ENCODE results near the gene RASSF5. TPM values are rescaled to one million over a fixed set of nuclear protein-coding genes. Genes with fewer than 3 reads are reported as not detected.
A peak's percentile ranks its signal among the peaks of the same experiment; 100 is the strongest.

RASSF5 gene
- total RNA-seq (8.9 TPM), polyA plus RNA-seq (10.7 TPM)

- DNase-seq (ENCODE audit: extremely low spot score): no peak
- Histone ChIP-seq H3K36me3 (ENCODE audit: insufficient read depth) (no peaks in the 10 kb centered on the region), H3K4me1 (ENCODE audit: insufficient read depth) (no peaks in the 10 kb centered on the region), H3K27ac (ENCODE audit: low read depth) (peak within 1 kb of the TSS; percentile 26), H3K4me3 (ENCODE audit: low read depth, low read length) (peak within 1 kb of the TSS; percentile 78)
- WGBS: 3% methylated on average over 97 of the region's 97 CpGs
Measured at GRCh38 chr1:206507284-206508129, at the start of gene RASSF5. RASSF5 (plus strand) TSS chr1:206507531; CDS start chr1:206507603, 72 bp downstream.

- DNase-seq (ENCODE audit: extremely low spot score): no peak
- Histone ChIP-seq H3K4me1 (ENCODE audit: insufficient read depth) (no peaks in the 10 kb centered on the region), H3K27ac (ENCODE audit: low read depth) (no peak overlapping the region), H3K4me3 (ENCODE audit: low read depth, low read length) (no peak overlapping the region), H3K36me3 (ENCODE audit: insufficient read depth) (no peaks in the 10 kb centered on the region)
- 96% methylated on average over 4 of the region's 4 CpGs for WGBS
Measured at GRCh38 chr1:206459703-206460102, 47.6 kb upstream of the RASSF5 start.

GRCh38 chr1:206460836-206461426 is 46.4 kb upstream of the RASSF5 start:
- no peak overlapping the region for H3K27ac ChIP-seq (ENCODE audit: low read depth)
- H3K4me1 ChIP-seq (ENCODE audit: insufficient read depth): no peaks in the 10 kb centered on the region
- no peak for DNase-seq (ENCODE audit: extremely low spot score)
- no peak overlapping the region for H3K4me3 ChIP-seq (ENCODE audit: low read depth, low read length)
- no peaks in the 10 kb centered on the region for H3K36me3 ChIP-seq (ENCODE audit: insufficient read depth)
- WGBS: 86% methylated on average over 17 of the region's 17 CpGs

- Histone ChIP-seq H3K27ac (ENCODE audit: low read depth) (no peak overlapping the region), H3K4me1 (ENCODE audit: insufficient read depth) (no peaks in the 10 kb centered on the region), H3K4me3 (ENCODE audit: low read depth, low read length) (no peak overlapping the region), H3K36me3 (ENCODE audit: insufficient read depth) (no peaks in the 10 kb centered on the region)
- WGBS: 60% methylated on average over 9 of the region's 9 CpGs
- DNase-seq (ENCODE audit: extremely low spot score): peak; percentile 33
Measured at GRCh38 chr1:206461602-206462455, 45.5 kb upstream of the RASSF5 start.

- H3K36me3 ChIP-seq (ENCODE audit: insufficient read depth): no peaks in the 10 kb centered on the region
- no peak overlapping the region for H3K27ac ChIP-seq (ENCODE audit: low read depth)
- H3K4me1 ChIP-seq (ENCODE audit: insufficient read depth): no peaks in the 10 kb centered on the region
- H3K4me3 ChIP-seq (ENCODE audit: low read depth, low read length): no peak overlapping the region
- 75% methylated on average over 1 of the region's 1 CpG for WGBS
- DNase-seq (ENCODE audit: extremely low spot score): no peak
Measured at GRCh38 chr1:206463137-206463536, 44.2 kb upstream of the RASSF5 start.

- no peak overlapping the region for H3K4me3 ChIP-seq (ENCODE audit: low read depth, low read length)
- H3K4me1 ChIP-seq (ENCODE audit: insufficient read depth): no peaks in the 10 kb centered on the region
- no peaks in the 10 kb centered on the region for H3K36me3 ChIP-seq (ENCODE audit: insufficient read depth)
- 94% methylated on average over 8 of the region's 8 CpGs for WGBS
- DNase-seq (ENCODE audit: extremely low spot score): no peak
- no peak overlapping the region for H3K27ac ChIP-seq (ENCODE audit: low read depth)
Measured at GRCh38 chr1:206463911-206464310, 43.4 kb upstream of the RASSF5 start.

- no peaks in the 10 kb centered on the region for H3K36me3 ChIP-seq (ENCODE audit: insufficient read depth)
- H3K27ac ChIP-seq (ENCODE audit: low read depth): no peak overlapping the region
- no peak overlapping the region for H3K4me3 ChIP-seq (ENCODE audit: low read depth, low read length)
- no peak for DNase-seq (ENCODE audit: extremely low spot score)
- 65% methylated on average over 4 of the region's 4 CpGs for WGBS
- no peaks in the 10 kb centered on the region for H3K4me1 ChIP-seq (ENCODE audit: insufficient read depth)
Measured at GRCh38 chr1:206464456-206464964, 42.8 kb upstream of the RASSF5 start.

GRCh38 chr1:206465951-206466350 is 41.4 kb upstream of the RASSF5 start:
- no peak overlapping the region for H3K4me3 ChIP-seq (ENCODE audit: low read depth, low read length)
- WGBS: 69% methylated on average over 2 of the region's 2 CpGs
- H3K27ac ChIP-seq (ENCODE audit: low read depth): no peak overlapping the region
- DNase-seq (ENCODE audit: extremely low spot score): no peak
- no peaks in the 10 kb centered on the region for H3K4me1 ChIP-seq (ENCODE audit: insufficient read depth)
- no peaks in the 10 kb centered on the region for H3K36me3 ChIP-seq (ENCODE audit: insufficient read depth)

GRCh38 chr1:206466840-206467649 is 40.3 kb upstream of the RASSF5 start:
- 51% methylated on average over 15 of the region's 15 CpGs for WGBS
- H3K36me3 ChIP-seq (ENCODE audit: insufficient read depth): no peaks in the 10 kb centered on the region
- no peak for DNase-seq (ENCODE audit: extremely low spot score)

GRCh38 chr1:206467915-206468314 is 39.4 kb upstream of the RASSF5 start:
- 48% methylated on average over 9 of the region's 9 CpGs for WGBS
- H3K27ac ChIP-seq (ENCODE audit: low read depth): no peak overlapping the region
- no peak for DNase-seq (ENCODE audit: extremely low spot score)
- no peaks in the 10 kb centered on the region for H3K36me3 ChIP-seq (ENCODE audit: insufficient read depth)
- H3K4me1 ChIP-seq (ENCODE audit: insufficient read depth): no peaks in the 10 kb centered on the region
- no peak overlapping the region for H3K4me3 ChIP-seq (ENCODE audit: low read depth, low read length)

More at GRCh38 chr1:206466840-206467649, 40.3 kb upstream of the RASSF5 start:
- no peaks in the 10 kb centered on the region for H3K4me1 ChIP-seq (ENCODE audit: insufficient read depth)
- H3K27ac ChIP-seq (ENCODE audit: low read depth): no peak overlapping the region
- H3K4me3 ChIP-seq (ENCODE audit: low read depth, low read length): no peak overlapping the region

- H3K36me3 ChIP-seq (ENCODE audit: insufficient read depth): no peaks in the 10 kb centered on the region
- 74% methylated on average over 3 of the region's 3 CpGs for WGBS
- DNase-seq (ENCODE audit: extremely low spot score): no peak
- no peak overlapping the region for H3K4me3 ChIP-seq (ENCODE audit: low read depth, low read length)
- no peaks in the 10 kb centered on the region for H3K4me1 ChIP-seq (ENCODE audit: insufficient read depth)
- no peak overlapping the region for H3K27ac ChIP-seq (ENCODE audit: low read depth)
Measured at GRCh38 chr1:206468571-206468970, 38.8 kb upstream of the RASSF5 start.

GRCh38 chr1:206469411-206469932 is 37.9 kb upstream of the RASSF5 start:
- WGBS: 72% methylated on average over 2 of the region's 2 CpGs
- Histone ChIP-seq H3K4me1 (ENCODE audit: insufficient read depth) (no peaks in the 10 kb centered on the region), H3K4me3 (ENCODE audit: low read depth, low read length) (no peak overlapping the region), H3K36me3 (ENCODE audit: insufficient read depth) (no peaks in the 10 kb centered on the region), H3K27ac (ENCODE audit: low read depth) (no peak overlapping the region)
- no peak for DNase-seq (ENCODE audit: extremely low spot score)

All from urinary bladder (tissue), 4 donors.